Astrocyte of the spinal cord (primary cell): ENCODE data around the gene FHIT.

Experiments used
- DNase-seq: peaks from one replicate; pipeline ENCODE4 v3.0.0; 2011; ENCODE audit warnings: low read depth, low spot score
- H3K4me3 ChIP-seq: 2 replicates; pipeline ENCODE4 v1.5.1; 2011; ENCODE audit warnings: low read depth, mild to moderate bottlenecking, low read length, moderate library complexity
- CTCF ChIP-seq: IDR thresholded peaks from 2 replicates; pipeline ENCODE4 v1.5.1; 2012; ENCODE audit warnings: low read depth, mild to moderate bottlenecking, low read length, inconsistent platforms
- in situ Hi-C: cut with HindIII; loops from 2 replicates; pipeline ENCODE4 v1.10.0; 2017; ENCODE audit warnings: low sequenced_read_pairs

Gene FHIT

GRCh38 chr3:61251174-61251972 is at the start of gene FHIT:
Gene FHIT, minus strand, starts transcription at chr3:61251452.
- in situ Hi-C loops, result no loop called here
- DNase-seq, result peak; percentile 93
- peak within 1 kb of the TSS; percentile 77 for H3K4me3 ChIP-seq
- TF ChIP-seq CTCF, result no peak

DNA sequence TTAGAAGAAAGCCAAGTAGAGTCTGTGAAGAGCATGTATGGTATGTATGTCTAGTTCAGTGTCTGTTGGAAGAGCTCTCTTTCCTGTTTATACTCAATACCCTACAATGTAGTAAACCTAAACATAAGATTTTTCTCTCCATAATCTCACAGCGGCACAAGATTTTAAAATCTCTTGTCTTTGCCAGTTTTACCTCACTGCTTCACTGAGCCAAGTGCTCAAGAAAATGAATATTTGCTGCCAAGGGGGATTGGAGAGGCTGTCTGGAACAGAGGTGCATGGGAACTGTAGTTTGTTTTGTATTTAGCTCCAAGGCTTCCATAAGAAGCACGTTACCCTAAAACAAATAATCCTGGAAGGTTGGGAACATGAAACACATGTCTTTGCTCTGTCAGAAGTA is 49.5 kb upstream of the FHIT start:
- no peak for DNase-seq
- in situ Hi-C loops, result no loop called here
- TF ChIP-seq CTCF, result no peak
- H3K4me3 ChIP-seq, result no peak overlapping the region

- TF ChIP-seq CTCF, result no peak
- no peak for DNase-seq
- in situ Hi-C loops, result no loop called here
- no peak overlapping the region for H3K4me3 ChIP-seq
Measured at GRCh38 chr3:61300006-61300380, 48.7 kb upstream of the FHIT start.

- in situ Hi-C loops, result no loop called here
- no peak overlapping the region for H3K4me3 ChIP-seq
- no peak for DNase-seq
- TF ChIP-seq CTCF, result no peak
Measured at GRCh38 chr3:61299343-61300005, 48.2 kb upstream of the FHIT start.

DNA sequence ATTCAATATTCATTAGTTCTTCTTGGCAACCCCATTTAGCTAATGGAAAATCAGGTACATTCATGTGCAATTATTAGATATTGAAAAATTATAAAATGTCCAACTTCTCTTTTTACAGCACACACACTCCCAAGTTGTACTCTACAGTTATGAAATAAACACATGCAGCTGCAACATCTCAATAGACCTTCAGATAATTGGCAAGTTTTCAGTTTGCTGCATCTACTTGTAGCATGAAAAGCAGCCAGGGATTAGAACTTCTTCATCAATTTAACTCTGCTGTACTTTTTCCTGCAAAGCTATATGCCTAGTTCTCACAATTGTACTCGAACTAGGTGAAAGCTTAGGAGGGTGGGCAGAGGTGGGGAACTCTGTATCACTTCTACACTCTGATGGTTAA is 46.6 kb upstream of the FHIT start:
- TF ChIP-seq CTCF, result no peak
- in situ Hi-C loops, result no loop called here
- H3K4me3 ChIP-seq, result no peak overlapping the region
- DNase-seq, result no peak

GRCh38 chr3:61288446-61288845 is 37.2 kb upstream of the FHIT start:
- H3K4me3 ChIP-seq, result no peak overlapping the region
- no peak for DNase-seq
- no peak for TF ChIP-seq CTCF
- in situ Hi-C loops, result no loop called here
